Loucy (cell line): ENCODE results near the gene MTMR2.

ENCODE experiments used
- EZH2phosphoT487 ChIP-seq: fragments of 200-600 bp; IDR thresholded peaks from 2 replicates; pipeline ENCODE4 v1.6.1; 2018; ENCODE audit warnings: antibody characterized with exemption, mild to moderate bottlenecking, moderate library complexity, borderline replicate concordance
- TF ChIP-seq, protein P1 (sequence below): fragments of 200-600 bp; sonication (generic); conservative IDR thresholded peaks from 2 replicates; pipeline ENCODE4 v1.5.1; 2014; ENCODE audit warnings: mild to moderate bottlenecking, antibody characterized with exemption, low read length

DNA sequence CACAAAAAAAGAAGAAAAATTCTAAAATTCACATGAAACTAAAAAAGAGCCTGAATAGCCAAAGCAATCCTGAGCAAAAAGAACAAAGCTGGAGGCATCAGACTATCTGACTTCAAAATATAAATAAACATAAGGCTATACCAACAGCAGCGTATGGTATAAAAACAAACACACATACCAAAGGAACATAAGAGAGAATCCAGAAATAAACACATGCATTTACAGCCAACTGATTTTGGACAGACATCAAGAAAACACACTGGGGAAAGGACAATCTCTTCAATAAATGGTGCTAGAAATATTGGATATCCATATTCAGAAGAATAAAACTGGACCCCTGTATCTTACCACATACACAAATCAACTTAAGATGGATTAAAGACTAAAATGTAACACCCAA lies 2.8 kb upstream of the MTMR2 start:
- TF ChIP-seq, protein P1, sequence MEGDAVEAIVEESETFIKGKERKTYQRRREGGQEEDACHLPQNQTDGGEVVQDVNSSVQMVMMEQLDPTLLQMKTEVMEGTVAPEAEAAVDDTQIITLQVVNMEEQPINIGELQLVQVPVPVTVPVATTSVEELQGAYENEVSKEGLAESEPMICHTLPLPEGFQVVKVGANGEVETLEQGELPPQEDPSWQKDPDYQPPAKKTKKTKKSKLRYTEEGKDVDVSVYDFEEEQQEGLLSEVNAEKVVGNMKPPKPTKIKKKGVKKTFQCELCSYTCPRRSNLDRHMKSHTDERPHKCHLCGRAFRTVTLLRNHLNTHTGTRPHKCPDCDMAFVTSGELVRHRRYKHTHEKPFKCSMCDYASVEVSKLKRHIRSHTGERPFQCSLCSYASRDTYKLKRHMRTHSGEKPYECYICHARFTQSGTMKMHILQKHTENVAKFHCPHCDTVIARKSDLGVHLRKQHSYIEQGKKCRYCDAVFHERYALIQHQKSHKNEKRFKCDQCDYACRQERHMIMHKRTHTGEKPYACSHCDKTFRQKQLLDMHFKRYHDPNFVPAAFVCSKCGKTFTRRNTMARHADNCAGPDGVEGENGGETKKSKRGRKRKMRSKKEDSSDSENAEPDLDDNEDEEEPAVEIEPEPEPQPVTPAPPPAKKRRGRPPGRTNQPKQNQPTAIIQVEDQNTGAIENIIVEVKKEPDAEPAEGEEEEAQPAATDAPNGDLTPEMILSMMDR = no peak
- TF ChIP-seq EZH2phosphoT487 = no peak
